ENCODE measurements around the gene CEP55.
"Not testable (repeated sequence)": the region's sequence is repeated elsewhere in the genome, so short reads cannot be mapped to it uniquely, and the experiment has no call there.

CEP55 gene

GRCh38 chr10:93513091-93513490 is 16.7 kb downstream of the CEP55 start:
- POLR2A ChIA-PET = interaction anchor here (0.9 kb wide), 1 partner anchor 18 kb away, joined by 3 read pairs; no protein-coding TSS in a partner anchor
- no peak for DNase-seq (ENCODE audit: extremely low spot score)
- CTCF ChIA-PET = interaction anchor here (1.0 kb wide), 2 partner anchors 29 to 136 kb away, joined by 3 to 6 read pairs; no protein-coding TSS in a partner anchor
- no peak for TF ChIP-seq CTBP1 (IDR thresholded peaks at IDR 0.05; ENCODE audit: borderline replicate concordance)
- no peak for TF ChIP-seq ZNF384 (IDR thresholded peaks at IDR 0.05)
- TF ChIP-seq SUZ12 (IDR thresholded peaks at IDR 0.05) = no peak
- TF ChIP-seq FOXM1 (IDR thresholded peaks at IDR 0.05; ENCODE audit: borderline replicate concordance) = no peak
- no peak for TF ChIP-seq NFRKB (IDR thresholded peaks at IDR 0.05)
- TF ChIP-seq FOXK2 (IDR thresholded peaks at IDR 0.05) = no peak
- no peak for TF ChIP-seq FOXA1 (IDR thresholded peaks at IDR 0.05)
- no peak for TF ChIP-seq L3MBTL2 (conservative IDR thresholded peaks at IDR 0.05)
- TF ChIP-seq HDGF (IDR thresholded peaks at IDR 0.05; ENCODE audit: borderline replicate concordance) = no peak
- TF ChIP-seq BHLHE40 (IDR thresholded peaks at IDR 0.05; ENCODE audit: borderline replicate concordance) = no peak
- TF ChIP-seq TARDBP (IDR thresholded peaks at IDR 0.05) = no peak
- TF ChIP-seq LEF1 (IDR thresholded peaks at IDR 0.05; ENCODE audit: borderline replicate concordance) = no peak
- no peak for TF ChIP-seq SP1 (IDR thresholded peaks at IDR 0.05)

- CTCF ChIA-PET = no interaction called here
- no peak for TF ChIP-seq ARNT (IDR thresholded peaks at IDR 0.05)
- TF ChIP-seq NFRKB (IDR thresholded peaks at IDR 0.05) = no peak
- no peak for TF ChIP-seq LEF1 (IDR thresholded peaks at IDR 0.05; ENCODE audit: borderline replicate concordance)
- no peak for TF ChIP-seq BHLHE40 (IDR thresholded peaks at IDR 0.05; ENCODE audit: borderline replicate concordance)
- no peak for TF ChIP-seq CTBP1 (IDR thresholded peaks at IDR 0.05; ENCODE audit: borderline replicate concordance)
- no peak for TF ChIP-seq FOXM1 (IDR thresholded peaks at IDR 0.05; ENCODE audit: borderline replicate concordance)
- no peak for TF ChIP-seq HDGF (IDR thresholded peaks at IDR 0.05; ENCODE audit: borderline replicate concordance)
- no peak for TF ChIP-seq SP1 (IDR thresholded peaks at IDR 0.05)
- TF ChIP-seq TARDBP (IDR thresholded peaks at IDR 0.05) = no peak
- POLR2A ChIA-PET = no interaction called here
- no peak for DNase-seq (ENCODE audit: extremely low spot score)
These were observed 18.1 kb downstream of the CEP55 start for GRCh38 chr10:93514521-93514920.

- TF ChIP-seq FOXA1 (IDR thresholded peaks at IDR 0.05) (no peak), PKNOX1 (IDR thresholded peaks at IDR 0.05) (no peak), ELF4 (IDR thresholded peaks at IDR 0.05) (no peak), TARDBP (IDR thresholded peaks at IDR 0.05) (no peak), SUZ12 (IDR thresholded peaks at IDR 0.05) (no peak), LEF1 (IDR thresholded peaks at IDR 0.05; ENCODE audit: borderline replicate concordance) (no peak), ZNF384 (IDR thresholded peaks at IDR 0.05) (no peak), FOXK2 (IDR thresholded peaks at IDR 0.05) (no peak), NFRKB (IDR thresholded peaks at IDR 0.05) (no peak), L3MBTL2 (conservative IDR thresholded peaks at IDR 0.05) (no peak), SP1 (IDR thresholded peaks at IDR 0.05) (no peak), ARNT (IDR thresholded peaks at IDR 0.05) (no peak), HDGF (IDR thresholded peaks at IDR 0.05; ENCODE audit: borderline replicate concordance) (no peak), FOXM1 (IDR thresholded peaks at IDR 0.05; ENCODE audit: borderline replicate concordance) (no peak), CTBP1 (IDR thresholded peaks at IDR 0.05; ENCODE audit: borderline replicate concordance) (no peak), BHLHE40 (IDR thresholded peaks at IDR 0.05; ENCODE audit: borderline replicate concordance) (no peak)
- CTCF ChIA-PET = no interaction called here
- POLR2A ChIA-PET = no interaction called here
- DNase-seq (ENCODE audit: extremely low spot score) = no peak
These were observed 18.9 kb downstream of the CEP55 start for GRCh38 chr10:93515071-93516005.

GRCh38 chr10:93516006-93516380 is 19.6 kb downstream of the CEP55 start:
- ChIA-PET CTCF (no interaction called here), POLR2A (interaction anchor here (1.2 kb wide), 1 partner anchor 187 kb away, joined by 4 read pairs; the partner anchor contains the start of gene FRA10AC1)
- TF ChIP-seq ARNT (IDR thresholded peaks at IDR 0.05) = no peak
- no peak for TF ChIP-seq ZNF384 (IDR thresholded peaks at IDR 0.05)
- no peak for TF ChIP-seq TARDBP (IDR thresholded peaks at IDR 0.05)
- TF ChIP-seq SUZ12 (IDR thresholded peaks at IDR 0.05) = no peak
- no peak for TF ChIP-seq FOXA1 (IDR thresholded peaks at IDR 0.05)
- no peak for TF ChIP-seq ELF4 (IDR thresholded peaks at IDR 0.05)
- no peak for TF ChIP-seq SP1 (IDR thresholded peaks at IDR 0.05)
- TF ChIP-seq FOXM1 (IDR thresholded peaks at IDR 0.05; ENCODE audit: borderline replicate concordance) = no peak
- no peak for TF ChIP-seq L3MBTL2 (conservative IDR thresholded peaks at IDR 0.05)
- no peak for TF ChIP-seq HDGF (IDR thresholded peaks at IDR 0.05; ENCODE audit: borderline replicate concordance)
- no peak for DNase-seq (ENCODE audit: extremely low spot score)

- POLR2A ChIA-PET = no interaction called here
- CTCF ChIA-PET = no interaction called here
- DNase-seq (ENCODE audit: extremely low spot score) = no peak
- no peak for TF ChIP-seq ELF4 (IDR thresholded peaks at IDR 0.05)
- TF ChIP-seq ZNF384 (IDR thresholded peaks at IDR 0.05) = no peak
These were observed 22.1 kb downstream of the CEP55 start for GRCh38 chr10:93518531-93518930.

- TF ChIP-seq PKNOX1 (IDR thresholded peaks at IDR 0.05) (no peak), TARDBP (IDR thresholded peaks at IDR 0.05) (no peak), ARNT (IDR thresholded peaks at IDR 0.05) (no peak), BHLHE40 (IDR thresholded peaks at IDR 0.05; ENCODE audit: borderline replicate concordance) (no peak), FOXM1 (IDR thresholded peaks at IDR 0.05; ENCODE audit: borderline replicate concordance) (no peak), NFRKB (IDR thresholded peaks at IDR 0.05) (no peak), CTBP1 (IDR thresholded peaks at IDR 0.05; ENCODE audit: borderline replicate concordance) (no peak), L3MBTL2 (conservative IDR thresholded peaks at IDR 0.05) (no peak), SUZ12 (IDR thresholded peaks at IDR 0.05) (no peak), ZNF384 (IDR thresholded peaks at IDR 0.05) (no peak), ELF4 (IDR thresholded peaks at IDR 0.05) (no peak), FOXA1 (IDR thresholded peaks at IDR 0.05) (no peak), FOXK2 (IDR thresholded peaks at IDR 0.05) (no peak), HDGF (IDR thresholded peaks at IDR 0.05; ENCODE audit: borderline replicate concordance) (no peak), LEF1 (IDR thresholded peaks at IDR 0.05; ENCODE audit: borderline replicate concordance) (no peak), SP1 (IDR thresholded peaks at IDR 0.05) (no peak)
- no peak for DNase-seq (ENCODE audit: extremely low spot score)
- ChIA-PET CTCF (no interaction called here), POLR2A (no interaction called here)
These were observed 38.9 kb downstream of the CEP55 start for GRCh38 chr10:93535293-93535692.

- DNase-seq (ENCODE audit: extremely low spot score); POLR2A ChIA-PET: not testable (repeated sequence)
- CTCF ChIA-PET = interaction anchor here (2.0 kb wide), 1 partner anchor 14 kb away, joined by 7 read pairs; no protein-coding TSS in a partner anchor
These were observed 44.5 kb downstream of the CEP55 start for GRCh38 chr10:93540871-93541270.
